NOMO-1 treated with dmso at 0.1 percent for 144 hours (cell line): ENCODE data around the gene PLEKHA5.

Experiments used
- DNase-seq: peaks from one replicate; lab custom pipeline; 2025; ENCODE audit not compliant: unreplicated experiment; lab: John Stamatoyannopoulos, UW

The PLEKHA5 gene

DNA sequence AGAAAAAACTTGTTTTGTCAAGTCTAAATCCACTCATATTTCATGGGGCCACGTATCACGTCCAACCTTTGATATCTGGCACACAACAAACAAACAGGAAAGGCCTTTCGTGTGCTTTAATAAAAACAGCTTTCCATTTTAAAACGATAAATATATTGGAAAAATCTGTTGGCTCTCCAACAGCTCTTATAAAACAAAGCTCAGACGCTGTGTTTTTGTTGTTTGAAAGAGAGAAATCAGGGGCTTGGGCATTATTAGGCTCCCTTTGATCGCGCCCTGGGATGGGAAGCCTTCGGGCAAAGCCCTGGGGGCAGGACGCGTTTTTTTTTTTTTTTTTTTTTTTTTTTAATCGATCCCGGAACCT is 429 bp upstream of the PLEKHA5 start:
- DNase-seq, result no peak

DNA sequence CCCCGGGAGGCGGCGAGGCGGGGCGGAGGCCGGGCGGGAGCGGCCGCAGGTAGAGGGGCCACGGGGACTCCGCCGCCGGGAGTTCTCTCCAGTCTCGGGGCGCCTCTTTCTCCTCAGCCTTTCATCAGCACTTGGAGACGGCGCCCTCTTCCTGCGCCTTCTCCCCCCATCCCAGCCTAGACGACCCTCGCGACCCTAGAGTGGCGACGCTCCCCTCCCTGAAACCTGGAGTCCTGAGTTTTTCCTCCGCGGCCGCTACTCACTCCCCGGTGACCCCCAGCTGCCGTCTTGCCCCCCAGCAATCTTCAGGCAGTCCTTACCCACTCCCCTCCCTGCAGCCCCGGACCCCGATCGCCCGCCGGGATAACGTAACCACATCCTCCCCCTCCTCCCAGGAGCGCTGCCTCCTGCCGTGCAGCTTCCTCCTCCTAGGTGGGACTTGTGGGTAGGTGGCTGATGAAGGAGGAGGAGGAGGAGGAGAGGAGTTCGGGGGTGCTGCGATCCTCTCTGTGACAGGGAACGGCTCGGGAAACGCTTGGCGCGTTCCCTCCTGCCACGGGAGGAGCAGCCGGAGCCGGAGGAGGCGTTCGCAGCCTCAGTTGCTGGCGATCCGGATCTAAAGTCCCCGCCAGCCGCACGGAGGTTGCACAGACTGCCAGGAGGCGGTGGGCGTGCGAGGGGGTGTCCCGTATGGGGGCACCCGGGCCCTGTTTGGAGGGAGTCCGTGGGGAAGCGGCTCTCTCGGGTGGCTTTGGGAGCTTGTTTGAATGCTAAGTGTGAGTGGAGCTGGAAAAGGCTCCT is 891 bp downstream of the PLEKHA5 start:
- DNase-seq, result no peak

DNA sequence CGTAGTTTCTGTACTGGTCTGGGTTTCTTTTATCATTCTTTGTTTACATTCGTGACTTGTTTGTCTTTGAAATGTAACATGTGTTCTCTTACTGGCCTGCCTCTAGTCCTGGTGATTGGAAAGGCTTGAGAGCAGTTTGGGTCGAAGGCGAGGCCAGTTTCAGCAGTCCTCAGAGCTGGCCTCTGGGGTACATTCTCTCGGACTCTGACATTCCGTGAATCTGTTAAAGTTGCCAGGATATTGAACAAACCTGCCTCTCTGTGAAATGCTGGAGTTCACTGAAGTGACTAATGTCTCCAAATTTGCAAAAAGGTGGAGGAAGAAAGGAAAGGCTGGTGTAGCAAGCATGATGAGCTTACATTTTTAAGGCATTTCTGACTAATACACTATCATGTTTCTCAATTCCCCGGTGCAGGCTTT is 1.5 kb downstream of the PLEKHA5 start:
- DNase-seq, result no peak

DNA sequence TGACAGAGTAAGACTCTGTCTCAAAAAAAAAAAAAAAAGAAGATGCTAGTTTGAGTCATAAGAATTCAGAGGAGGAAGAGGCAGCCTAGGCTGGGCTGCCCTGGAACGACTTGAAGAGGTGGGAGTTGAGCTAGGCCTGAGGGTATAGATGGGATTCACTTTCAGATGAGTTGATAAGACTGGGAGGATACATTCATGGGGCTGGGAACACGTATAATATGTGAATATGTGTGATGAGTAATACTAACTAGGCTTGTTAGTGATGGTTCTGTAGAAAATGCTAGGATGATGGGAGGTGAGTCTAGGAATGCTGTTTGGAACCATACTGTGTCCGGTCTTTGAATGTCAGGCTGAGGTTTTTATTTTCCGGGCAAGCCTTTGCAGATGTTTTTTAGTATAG is 9.0 kb downstream of the PLEKHA5 start:
- DNase-seq, result no peak

DNA sequence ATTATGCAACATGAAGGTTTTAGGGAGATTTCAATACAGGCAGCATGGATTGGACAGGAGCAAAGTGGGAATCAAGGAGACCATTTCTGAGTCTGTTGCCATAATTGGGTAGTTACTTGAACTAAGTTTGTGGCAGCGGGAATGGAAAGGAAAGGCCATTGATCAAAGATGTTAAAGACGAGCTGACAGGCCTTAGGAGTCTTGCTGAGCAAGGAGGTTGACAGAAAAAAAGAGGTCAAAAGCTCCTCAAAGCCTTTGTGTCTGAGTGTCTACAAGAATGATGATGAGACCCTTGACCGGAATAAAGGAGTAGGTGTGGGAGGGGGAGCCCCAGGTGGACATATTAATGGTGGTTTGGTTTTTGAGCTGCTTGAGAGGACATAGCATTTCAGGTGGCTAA is 9.4 kb downstream of the PLEKHA5 start:
- DNase-seq, result no peak

DNA sequence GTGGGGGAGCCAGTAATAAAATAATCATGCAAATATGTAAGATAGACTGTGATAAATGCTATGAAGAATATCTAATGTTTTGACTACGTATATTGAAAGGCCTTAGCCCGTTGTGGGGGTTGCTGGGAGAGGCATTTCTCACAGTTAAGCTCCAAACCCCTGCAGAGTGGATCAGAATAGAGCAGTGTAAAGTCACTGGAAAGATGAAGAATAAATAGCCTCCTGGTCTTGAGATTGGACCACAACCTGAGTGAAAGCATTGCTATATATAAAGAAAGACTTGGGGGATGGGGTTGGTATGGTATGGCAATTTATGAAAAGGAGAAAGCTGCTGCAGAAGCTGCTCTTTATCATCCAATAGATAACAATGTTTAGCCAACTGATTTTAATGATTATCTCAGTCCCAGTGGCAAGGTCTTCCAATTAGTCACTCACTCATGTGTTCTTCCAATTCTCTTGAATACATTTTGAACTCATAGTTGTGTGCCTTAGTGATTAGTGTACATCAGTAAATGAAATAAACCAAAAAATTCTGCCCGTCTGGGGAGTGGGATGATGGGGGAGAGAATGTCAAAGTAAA is 10.2 kb downstream of the PLEKHA5 start:
- DNase-seq, result no peak

DNA sequence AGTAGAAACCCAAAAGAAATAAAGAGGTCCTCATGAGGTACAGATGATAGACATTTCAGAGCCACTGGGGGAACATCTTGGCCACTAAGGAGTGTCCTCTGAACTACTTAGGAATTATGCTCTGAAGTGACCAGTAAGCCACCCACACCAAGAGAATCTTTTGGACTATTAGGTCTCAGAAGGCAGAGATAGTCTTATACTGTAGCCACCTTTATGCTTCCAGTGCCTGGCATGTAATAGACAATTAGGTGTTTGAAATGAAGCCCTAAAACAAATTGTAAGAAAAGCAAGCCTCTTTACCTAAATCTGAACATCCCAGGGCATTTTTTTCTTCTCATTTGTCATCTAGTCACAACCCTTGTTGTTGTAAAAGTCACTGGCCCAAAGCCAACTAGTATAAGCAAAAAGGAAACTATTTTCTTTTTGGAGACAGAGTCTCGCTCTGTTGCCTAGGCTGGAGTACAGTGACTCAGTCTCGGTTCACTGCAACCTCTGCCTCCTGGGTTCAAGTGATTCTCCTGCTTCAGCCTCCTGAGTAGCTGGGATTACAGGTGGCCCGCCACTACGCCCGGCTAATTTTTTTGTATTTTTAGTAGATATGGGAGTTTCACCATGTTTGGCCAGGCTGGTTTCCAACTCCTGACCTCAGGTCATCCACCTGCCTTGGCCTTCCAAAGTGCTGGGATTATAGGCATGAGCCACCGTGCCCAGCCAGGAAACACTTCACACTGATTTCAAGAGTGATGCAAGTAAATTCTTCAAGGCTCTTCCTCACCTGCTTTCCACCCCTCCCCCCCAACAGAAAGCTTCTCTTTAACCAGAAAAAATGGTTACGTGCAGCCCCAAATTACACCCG is 11.1 kb downstream of the PLEKHA5 start:
- DNase-seq, result no peak

DNA sequence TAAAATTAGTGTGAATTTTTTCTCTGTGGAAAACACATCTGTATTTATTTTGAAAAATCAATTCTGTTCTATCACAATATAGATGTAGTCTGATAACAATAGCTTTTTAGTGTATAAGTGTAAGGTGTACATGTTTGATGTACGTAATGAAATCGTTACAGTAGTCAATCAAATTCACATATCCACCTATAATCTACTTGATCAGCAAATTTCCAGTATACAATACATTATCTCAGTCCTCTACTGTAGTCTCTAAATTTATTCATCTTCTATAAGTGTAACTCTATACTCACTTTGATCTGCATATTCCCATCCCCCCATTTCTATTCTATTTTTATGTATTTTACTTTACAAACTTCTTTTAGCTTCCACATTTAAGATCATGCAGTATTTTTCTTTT is 13.0 kb downstream of the PLEKHA5 start:
- DNase-seq, result no peak

DNA sequence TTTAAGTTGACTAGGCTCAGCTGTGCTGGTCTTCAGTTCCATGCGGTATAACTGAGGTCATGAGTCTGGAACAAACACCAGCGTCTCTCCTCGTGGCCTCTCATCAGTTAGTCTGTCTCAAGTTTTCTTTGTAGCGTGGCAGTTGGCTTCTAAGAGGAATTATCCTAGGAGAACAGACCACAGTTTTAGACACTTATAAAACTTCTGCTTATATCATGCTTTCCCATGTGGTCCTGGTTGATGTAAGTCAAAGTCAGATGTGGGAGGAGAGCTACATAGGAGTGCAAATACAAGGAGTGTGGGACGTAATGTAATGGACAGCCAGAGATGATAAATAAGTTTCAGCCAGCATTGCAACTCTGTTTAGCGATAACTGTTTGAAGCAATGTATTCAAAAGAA is 14.8 kb downstream of the PLEKHA5 start:
- no peak for DNase-seq

DNA sequence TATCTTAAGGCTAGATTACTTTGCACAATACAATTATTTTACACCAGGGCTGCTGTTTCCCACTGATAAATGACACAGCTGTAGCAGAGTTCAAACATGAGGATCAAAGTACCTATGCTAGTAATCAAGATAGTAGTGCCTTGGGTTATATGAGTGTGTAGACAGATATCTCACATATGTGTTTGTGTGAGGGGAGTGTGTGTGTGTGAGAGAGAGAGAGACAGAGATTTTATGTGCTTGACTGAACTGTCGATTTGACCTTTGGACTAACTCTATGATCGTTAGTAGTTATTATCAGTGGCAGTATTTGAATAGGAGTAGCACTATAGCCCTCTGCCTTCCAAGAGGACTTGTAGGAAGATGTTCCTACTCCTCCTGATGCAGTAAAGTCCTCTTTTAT is 15.5 kb downstream of the PLEKHA5 start:
- DNase-seq, result no peak

DNA sequence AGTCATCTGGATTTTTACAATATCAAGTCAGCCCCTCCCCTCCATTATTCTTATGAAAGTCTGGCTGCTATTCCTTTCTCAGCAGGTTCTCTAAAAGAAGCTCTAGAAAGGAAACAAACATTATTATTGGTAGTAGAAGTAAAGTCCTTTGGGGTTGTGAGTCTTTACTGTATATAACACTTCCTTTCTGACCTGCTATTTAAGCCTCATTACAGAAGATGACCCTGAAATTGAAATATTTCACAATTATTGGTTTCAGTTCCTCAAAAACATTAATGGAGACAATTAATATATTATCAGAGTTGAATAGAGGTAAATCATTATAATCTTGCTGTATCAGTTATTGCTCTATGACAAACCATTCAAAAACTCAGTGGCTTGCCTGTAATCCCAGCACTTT is 19.3 kb downstream of the PLEKHA5 start:
- DNase-seq, result no peak

DNA sequence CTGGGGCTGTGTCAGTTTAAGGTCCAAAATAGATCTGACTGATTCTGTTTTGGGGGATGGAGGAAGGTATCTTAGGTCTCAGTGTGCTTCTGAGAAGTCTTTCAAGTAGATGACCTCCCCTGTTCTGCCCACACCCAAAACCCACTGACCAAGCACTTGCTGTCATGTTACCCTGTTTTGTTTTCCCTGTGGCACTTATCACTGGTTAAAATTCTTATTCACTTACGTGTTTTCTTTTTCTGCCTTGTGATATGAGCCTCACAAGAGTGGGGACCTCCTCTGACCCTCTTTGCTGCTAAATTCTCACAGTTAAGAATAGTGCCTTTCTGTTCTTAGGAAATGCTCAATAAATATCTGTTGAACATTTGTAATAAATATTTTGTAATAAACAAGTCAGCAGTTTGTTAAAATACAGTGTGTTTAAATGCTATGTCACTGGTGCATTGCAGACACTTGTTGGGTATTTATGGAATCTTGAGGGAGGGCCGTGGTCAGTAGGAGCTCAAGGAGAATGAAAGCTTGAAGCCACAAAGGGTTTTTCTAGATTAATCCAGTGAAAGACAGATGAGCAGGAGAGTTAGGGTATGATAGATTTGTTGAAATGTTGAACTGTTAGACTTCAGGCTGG is 20.9 kb downstream of the PLEKHA5 start:
- no peak for DNase-seq

DNA sequence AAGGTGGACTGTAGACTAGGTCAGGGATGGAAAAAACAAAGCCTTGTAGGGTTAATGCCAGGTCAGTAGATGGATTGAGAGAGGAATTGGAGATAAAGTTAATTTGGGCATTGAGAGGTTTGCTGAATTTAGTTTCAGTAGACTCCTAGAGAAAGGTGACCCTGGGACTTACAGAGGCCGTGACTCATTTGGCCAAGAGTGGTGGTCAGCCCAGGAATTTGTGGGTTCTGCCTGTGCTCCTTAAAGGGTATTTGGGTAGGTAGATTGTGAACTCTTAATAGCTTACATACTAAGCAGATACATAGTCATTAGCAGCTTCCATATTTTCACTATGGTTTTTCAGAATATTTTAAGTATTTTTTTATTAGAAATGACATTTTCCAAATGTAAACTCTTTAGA is 21.8 kb downstream of the PLEKHA5 start:
- DNase-seq, result no peak

DNA sequence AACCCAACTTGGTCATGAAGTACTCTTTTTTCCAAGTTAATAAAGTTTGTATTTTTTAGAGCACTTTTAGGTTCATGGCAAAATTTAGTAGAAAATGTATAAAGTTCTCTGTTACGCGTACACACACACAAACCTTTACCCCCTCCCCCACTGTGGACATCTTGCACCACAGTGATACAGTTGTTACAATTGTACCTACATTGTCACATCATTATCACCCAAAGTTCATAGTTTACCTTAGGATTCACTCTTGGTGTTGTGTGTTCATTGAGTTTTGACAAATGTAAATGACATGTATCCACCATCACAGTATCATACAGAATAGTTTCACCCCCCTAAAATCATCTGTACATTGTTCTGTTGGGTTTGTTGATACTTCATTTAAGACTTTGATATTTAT is 23.9 kb downstream of the PLEKHA5 start:
- no peak for DNase-seq

DNA sequence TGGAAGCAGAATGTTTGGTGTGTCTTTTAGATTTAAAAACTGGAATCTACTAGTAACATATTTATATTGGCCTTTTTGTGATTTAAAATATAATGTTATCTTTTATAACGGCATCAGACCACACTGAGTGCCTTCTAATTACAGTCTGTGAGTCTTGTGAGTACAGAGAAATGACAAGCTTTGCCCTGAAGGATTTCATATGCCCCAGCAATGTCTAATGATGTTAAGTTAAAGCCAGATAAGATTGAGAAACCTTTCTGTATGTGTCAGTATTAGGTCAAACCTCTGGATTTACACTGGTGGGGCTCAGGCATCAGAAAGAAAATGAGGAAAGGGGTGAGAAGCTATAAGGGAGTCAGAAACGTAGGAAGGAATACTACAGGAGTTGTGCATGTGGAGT is 25.2 kb downstream of the PLEKHA5 start:
- no peak for DNase-seq

DNA sequence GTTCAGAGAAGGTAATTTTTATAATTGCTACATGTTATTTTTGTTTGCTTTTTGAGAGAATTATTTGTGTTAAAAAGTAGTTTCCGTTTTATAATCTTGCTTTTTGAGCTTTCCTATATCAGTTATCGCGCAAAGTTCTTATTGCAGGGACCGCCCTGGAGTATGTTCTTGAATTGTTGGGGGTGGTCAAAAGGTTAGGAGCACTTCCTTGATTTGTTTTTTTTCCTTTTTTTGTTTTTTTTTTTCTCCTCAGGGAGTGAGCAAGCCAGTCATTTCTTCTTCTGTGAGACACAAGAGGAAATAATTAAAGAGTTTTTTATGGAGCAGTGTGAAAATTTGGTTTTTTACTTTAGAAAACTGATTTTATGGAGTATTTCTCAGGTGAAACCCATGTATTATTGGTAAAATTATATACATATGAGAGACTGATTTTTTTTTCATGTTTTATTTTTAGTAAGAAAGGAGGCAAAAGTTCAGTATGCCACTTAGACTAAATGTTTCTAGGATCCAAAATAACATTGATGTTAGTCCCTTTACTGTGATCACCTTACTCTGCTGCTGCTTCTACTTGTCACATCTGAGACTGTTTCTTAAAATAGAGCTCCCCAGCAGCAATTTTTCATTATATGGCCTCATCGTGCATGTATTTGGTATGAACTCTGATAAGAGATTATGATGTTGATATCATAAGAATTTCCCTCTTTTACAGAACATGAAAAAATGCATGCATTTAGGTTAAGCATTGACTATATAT is 26.6 kb downstream of the PLEKHA5 start:
- DNase-seq, result no peak

DNA sequence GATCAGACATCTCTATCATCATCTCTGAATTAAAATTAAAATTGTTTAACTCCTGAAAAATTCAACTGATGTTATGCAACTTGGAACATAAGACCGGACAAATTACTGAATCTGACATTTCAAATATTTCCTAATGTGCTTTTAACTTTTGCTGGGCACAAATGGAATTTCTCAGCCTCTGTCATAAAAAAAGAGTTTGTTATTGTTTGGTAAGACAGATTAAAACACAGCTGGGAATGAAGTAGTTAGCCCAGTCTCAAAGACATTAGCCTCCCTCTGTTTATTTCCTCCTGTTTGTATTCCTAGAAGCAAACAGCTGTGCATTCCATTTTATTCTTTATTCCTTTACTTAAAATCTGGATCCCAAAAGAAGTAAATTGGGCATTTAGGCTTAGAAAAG is 29.4 kb downstream of the PLEKHA5 start:
- DNase-seq, result no peak

DNA sequence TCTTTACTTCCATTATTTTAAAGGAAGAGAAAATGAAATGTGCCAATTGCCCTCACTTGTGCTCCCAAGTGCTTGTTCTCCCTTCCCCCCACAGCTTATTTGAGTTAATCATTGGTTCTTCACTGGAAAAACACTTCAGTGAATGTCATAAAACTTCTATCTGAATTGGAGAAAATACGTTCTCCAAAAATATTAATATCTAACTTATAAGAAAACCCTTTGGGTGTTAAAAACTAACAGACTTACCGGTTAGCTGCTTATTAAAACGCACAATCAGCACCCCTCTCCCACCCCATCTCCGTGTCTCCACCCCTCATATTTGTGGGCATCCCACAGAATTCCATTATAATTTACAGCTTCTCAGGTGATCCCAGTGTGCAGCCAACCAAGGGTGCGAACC is 31.7 kb downstream of the PLEKHA5 start:
- no peak for DNase-seq

DNA sequence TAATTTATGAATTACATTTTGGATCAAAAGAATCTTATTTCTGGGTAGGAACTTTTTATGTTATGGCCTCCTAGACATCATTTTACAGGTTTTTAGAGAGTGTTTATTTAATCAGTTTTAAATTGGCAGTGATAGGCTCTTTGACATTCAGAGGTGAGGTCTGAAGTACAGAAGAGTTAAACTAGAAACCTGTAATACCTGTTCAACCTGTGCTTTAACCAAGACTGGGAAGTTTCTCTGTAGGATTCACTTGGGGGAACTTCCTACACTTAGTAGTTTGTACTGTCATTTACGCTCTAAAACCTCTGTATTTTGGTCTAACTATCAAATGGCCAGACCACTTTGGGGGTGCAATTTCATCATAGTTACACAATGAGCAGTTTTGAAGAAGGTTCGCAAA is 35.9 kb downstream of the PLEKHA5 start:
- no peak for DNase-seq

DNA sequence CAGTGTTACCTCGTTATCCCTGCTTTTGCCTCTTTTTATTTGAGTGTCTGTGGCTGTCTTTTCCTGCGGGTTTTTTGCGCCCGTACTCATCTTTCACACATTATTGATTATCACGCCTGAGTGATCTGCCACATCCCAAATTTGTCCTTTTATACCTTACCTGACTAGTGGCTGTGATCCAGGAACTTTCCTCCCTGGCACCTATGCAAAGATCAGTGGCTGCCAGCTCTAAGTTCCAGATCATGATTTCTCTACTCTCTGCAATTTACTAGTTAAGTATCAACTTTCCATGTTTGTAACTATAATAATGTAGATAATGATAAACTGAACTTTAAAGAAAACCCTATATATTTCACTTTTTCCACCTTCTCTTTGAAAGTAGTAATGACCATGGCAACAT is 36.9 kb downstream of the PLEKHA5 start:
- no peak for DNase-seq

DNA sequence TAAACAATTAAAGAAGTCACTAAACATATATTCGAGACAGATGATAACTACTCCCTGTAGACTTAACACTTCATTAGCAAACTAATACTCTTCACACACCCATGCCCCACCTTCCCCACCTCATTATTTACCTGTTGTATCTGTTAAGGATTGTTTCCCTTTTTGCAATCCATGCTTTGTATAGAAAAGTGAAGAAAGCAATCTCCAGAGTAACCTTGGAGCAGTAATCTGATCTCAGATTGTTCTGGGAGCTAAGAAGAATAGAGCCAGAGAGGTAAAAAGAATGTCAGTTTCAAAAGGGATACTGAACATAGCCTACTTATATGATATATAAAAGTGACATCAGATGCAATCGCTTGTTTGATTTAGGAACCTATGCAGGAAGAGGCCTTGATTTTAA is 37.4 kb downstream of the PLEKHA5 start:
- no peak for DNase-seq
